ENCODE measurements around the gene CSNK1G3. TPM values are rescaled to one million over a fixed set of nuclear protein-coding genes. Genes with fewer than 3 reads are reported as not detected.

The CSNK1G3 gene
- total RNA-seq, 1 donor from 2014 or later = 65.7 TPM

DNA sequence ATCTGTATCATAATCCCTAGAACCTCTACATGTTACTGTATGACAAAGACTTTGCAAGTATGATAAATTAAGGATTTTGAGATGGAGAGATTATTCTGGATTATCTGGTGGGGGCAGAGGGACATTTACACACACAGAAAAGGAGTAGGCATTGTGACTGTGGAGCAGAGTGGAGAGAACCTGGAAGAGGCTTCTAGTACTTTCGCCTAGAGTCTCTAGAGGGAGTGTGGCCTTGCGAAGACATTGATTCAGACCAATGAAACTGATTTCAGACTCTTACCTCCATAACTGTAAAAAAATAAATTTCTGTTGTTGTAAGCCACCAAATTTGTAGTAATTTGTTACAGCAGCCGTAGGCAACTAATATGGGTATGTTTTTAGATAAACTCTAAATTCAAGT is 45.9 kb downstream of the CSNK1G3 start:
- H3K36me3 Mint-ChIP-seq (ENCODE audit: insufficient read depth) = peaks cover 8% of the 10 kb centered on the region

DNA sequence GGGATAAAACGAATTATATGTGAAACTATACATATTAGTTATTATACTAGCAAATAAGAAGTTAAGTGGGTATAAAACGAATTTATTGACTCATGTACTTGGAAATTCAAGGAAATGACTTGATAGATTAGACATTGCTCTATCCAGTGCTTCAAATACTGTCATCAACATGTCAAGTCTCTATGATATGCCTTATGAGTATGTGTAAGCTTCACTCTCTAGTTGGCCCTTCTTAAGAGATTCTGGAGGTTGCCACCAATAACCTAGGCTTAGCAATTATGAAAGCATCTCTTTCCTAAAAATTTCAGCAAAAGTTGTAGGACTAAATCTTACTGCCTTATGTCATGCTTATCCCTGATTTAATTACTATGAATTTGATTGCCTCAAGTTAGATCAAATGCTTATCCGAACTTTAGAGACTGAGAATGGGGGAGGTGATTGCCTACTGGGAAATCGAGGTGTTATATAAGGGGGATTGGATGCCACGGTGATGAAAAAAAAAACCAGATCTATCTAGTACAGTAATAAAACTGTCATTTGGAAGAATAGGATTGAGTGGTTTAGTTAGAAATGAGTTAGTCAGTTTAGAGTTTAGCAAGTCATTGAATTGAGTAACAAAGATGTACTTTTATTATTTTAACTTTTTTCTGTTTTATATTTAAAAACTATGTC is 46.9 kb downstream of the CSNK1G3 start:
- Mint-ChIP-seq H3K4me1 (ENCODE audit: low read depth) (peaks cover 2% of the 10 kb centered on the region), H3K4me3 (ENCODE audit: low read depth) (no peak overlapping the region), H3K36me3 (ENCODE audit: insufficient read depth) (peaks cover 8% of the 10 kb centered on the region), H3K9me3 (ENCODE audit: low read depth) (no peaks in the 10 kb centered on the region), H3K27ac (no peak overlapping the region), H3K27me3 (no peaks in the 10 kb centered on the region)
- DNase-seq (ENCODE audit: low spot score, unreplicated experiment) = no peak
- TF ChIP-seq, protein P1, sequence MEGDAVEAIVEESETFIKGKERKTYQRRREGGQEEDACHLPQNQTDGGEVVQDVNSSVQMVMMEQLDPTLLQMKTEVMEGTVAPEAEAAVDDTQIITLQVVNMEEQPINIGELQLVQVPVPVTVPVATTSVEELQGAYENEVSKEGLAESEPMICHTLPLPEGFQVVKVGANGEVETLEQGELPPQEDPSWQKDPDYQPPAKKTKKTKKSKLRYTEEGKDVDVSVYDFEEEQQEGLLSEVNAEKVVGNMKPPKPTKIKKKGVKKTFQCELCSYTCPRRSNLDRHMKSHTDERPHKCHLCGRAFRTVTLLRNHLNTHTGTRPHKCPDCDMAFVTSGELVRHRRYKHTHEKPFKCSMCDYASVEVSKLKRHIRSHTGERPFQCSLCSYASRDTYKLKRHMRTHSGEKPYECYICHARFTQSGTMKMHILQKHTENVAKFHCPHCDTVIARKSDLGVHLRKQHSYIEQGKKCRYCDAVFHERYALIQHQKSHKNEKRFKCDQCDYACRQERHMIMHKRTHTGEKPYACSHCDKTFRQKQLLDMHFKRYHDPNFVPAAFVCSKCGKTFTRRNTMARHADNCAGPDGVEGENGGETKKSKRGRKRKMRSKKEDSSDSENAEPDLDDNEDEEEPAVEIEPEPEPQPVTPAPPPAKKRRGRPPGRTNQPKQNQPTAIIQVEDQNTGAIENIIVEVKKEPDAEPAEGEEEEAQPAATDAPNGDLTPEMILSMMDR (IDR thresholded peaks at IDR 0.05; ENCODE audit: unreplicated experiment) = no peak

More for the DNA sequence above, 45.9 kb downstream of the CSNK1G3 start:
- TF ChIP-seq, protein P1 (IDR thresholded peaks at IDR 0.05; ENCODE audit: unreplicated experiment) = no peak
- no peak for DNase-seq (ENCODE audit: low spot score, unreplicated experiment)
- Mint-ChIP-seq H3K4me1 (ENCODE audit: low read depth) (peaks cover 2% of the 10 kb centered on the region), H3K27ac (no peak overlapping the region), H3K27me3 (no peaks in the 10 kb centered on the region), H3K4me3 (ENCODE audit: low read depth) (no peak overlapping the region), H3K9me3 (ENCODE audit: low read depth) (no peaks in the 10 kb centered on the region)

DNA sequence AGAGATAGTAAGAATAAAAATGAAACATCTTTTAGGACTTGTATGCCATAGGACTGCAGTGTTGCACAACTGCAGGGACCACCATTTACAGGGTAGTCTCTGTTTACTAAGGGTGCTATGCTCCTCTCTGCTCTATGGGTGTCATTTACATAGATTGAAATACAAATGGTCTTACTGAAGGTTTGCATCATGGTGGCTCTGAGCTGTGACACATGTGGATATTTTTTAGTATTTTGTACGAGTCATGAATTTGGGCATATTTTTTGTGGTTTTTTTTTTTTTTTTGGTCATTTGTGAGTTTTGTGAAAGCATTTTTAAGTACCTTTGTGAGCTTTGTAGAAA is 47.4 kb downstream of the CSNK1G3 start:
- no peak overlapping the region for H3K27ac Mint-ChIP-seq
- H3K9me3 Mint-ChIP-seq (ENCODE audit: low read depth) = no peaks in the 10 kb centered on the region
- H3K4me3 Mint-ChIP-seq (ENCODE audit: low read depth) = no peak overlapping the region
- no peaks in the 10 kb centered on the region for H3K27me3 Mint-ChIP-seq
- peaks cover 8% of the 10 kb centered on the region for H3K36me3 Mint-ChIP-seq (ENCODE audit: insufficient read depth)
- DNase-seq (ENCODE audit: low spot score, unreplicated experiment) = no peak
- peaks cover 2% of the 10 kb centered on the region for H3K4me1 Mint-ChIP-seq (ENCODE audit: low read depth)
- TF ChIP-seq, protein P1 (IDR thresholded peaks at IDR 0.05; ENCODE audit: unreplicated experiment) = no peak

DNA sequence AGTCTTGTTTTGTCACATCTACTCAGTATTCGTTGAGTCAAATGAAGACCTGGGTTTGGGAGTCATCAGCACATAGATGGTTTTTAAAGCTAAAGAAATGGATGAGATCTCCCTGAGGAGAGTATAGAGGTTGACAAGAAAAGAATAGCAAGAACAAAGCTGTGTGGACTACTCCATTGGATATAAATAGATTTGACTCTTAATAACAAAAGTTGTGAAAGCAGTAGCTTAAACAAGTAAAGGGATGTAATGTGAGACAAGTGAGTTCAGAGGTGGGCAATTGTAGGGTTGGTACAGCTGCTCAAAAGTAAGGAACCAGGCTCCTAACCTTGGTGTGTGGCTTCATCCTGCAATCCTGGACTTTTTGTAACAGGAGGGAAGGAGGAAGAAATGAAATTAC is 49.3 kb downstream of the CSNK1G3 start:
- H3K27me3 Mint-ChIP-seq = no peaks in the 10 kb centered on the region
- peaks cover 7% of the 10 kb centered on the region for H3K9me3 Mint-ChIP-seq (ENCODE audit: low read depth)
- no peaks in the 10 kb centered on the region for H3K4me1 Mint-ChIP-seq (ENCODE audit: low read depth)
- no peak for DNase-seq (ENCODE audit: low spot score, unreplicated experiment)
- no peak overlapping the region for H3K27ac Mint-ChIP-seq
- no peak overlapping the region for H3K4me3 Mint-ChIP-seq (ENCODE audit: low read depth)
- peaks cover 15% of the 10 kb centered on the region for H3K36me3 Mint-ChIP-seq (ENCODE audit: insufficient read depth)
- TF ChIP-seq, protein P1 (IDR thresholded peaks at IDR 0.05; ENCODE audit: unreplicated experiment) = no peak

DNA sequence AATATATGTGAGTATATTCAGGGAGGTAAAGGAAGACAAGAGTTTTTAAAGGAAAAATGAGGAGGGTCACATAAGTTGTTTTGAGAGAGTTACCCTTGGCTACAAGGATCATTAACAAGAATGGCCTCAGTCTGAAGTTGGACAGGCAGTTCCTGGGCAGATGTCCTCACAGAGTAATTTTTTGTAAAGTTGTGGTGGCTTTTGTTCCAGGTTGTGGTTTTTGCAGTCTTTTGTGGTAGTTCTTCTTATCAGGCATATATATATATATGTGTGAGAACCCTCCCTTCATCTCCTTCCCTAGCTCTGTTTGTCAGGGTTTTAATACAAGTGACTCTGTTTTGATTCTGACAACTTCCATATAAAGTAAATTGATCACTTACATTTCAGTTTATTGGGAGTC is 60.0 kb downstream of the CSNK1G3 start:
- Mint-ChIP-seq H3K4me3 (ENCODE audit: low read depth) (no peak overlapping the region), H3K9me3 (ENCODE audit: low read depth) (peaks cover under 1% of the 10 kb centered on the region), H3K36me3 (ENCODE audit: insufficient read depth) (peaks cover 15% of the 10 kb centered on the region), H3K4me1 (ENCODE audit: low read depth) (peaks cover 6% of the 10 kb centered on the region), H3K27me3 (no peaks in the 10 kb centered on the region), H3K27ac (no peak overlapping the region)
- no peak for DNase-seq (ENCODE audit: low spot score, unreplicated experiment)
- TF ChIP-seq, protein P1 (IDR thresholded peaks at IDR 0.05; ENCODE audit: unreplicated experiment) = no peak

All from progenitor cell of endocrine pancreas (in vitro differentiated cells).